ENCODE results near the gene SNTG2. TPM values are rescaled to one million over a fixed set of nuclear protein-coding genes. Genes with fewer than 3 reads are reported as not detected.

SNTG2 gene
- total RNA-seq, 5 donors from 2014 or later (not counting 1 experiment from before 2014, with no cell fraction given), result 0.86 to 4.8 (median 2.7) TPM

DNA sequence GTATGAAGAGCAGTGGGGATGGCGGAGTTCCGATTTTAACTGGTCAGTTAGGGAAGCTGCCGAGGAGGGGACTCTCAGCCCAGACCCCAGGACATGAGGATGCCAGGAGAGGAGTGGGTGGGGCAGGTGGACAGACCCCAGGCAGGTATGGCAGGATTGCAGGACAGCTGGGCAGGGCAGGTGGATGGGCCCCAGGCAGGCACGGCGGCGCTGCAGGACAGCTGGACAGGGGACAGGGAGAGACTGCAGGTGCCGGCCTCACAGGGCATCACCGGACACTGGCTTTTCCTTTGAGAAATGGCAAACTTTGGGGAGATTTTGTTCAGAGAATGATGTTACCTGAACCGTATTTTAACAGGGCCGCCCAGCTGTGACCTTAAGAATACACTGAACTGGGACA is 127.7 kb downstream of the SNTG2 start:
- peaks cover 0 to 16% of the 10 kb centered on the region in 2 experiments for H3K27me3 ChIP-seq (replicated peaks in 1 of 2; ENCODE audit: control insufficient read depth in 2 of 2, extremely low read depth in 1 of 2, insufficient read depth in 2 of 2, low read length in 1 of 2)
- H3K9me3 ChIP-seq, result no peaks in the 10 kb centered on the region
- 87% methylated on average over 10 of the region's 10 CpGs for WGBS (ENCODE audit: insufficient coverage)
- Mint-ChIP-seq H3K4me1 (no peaks in the 10 kb centered on the region), H3K9me3 (no peaks in the 10 kb centered on the region), H3K27ac (no peak overlapping the region), H3K4me3 (no peak overlapping the region), H3K36me3 (no peaks in the 10 kb centered on the region), H3K27me3 (peaks cover 0 to 10% of the 10 kb centered on the region in 2 donors)
- ATAC-seq (replicated peaks in 1 of 4) (no peak), DNase-seq (no peak)
- ChIA-PET CTCF (no interaction called here), POLR2A (no interaction called here)
- H3K4me3 ChIP-seq (ENCODE audit: control insufficient read depth in 1 of 2, extremely low read depth in 1 of 2, low read length in 1 of 2), result no peak overlapping the region
- H3K27ac ChIP-seq (ENCODE audit: low read length), result no peak overlapping the region
- H3K4me1 ChIP-seq (ENCODE audit: control insufficient read depth in 1 of 2, extremely low read depth in 1 of 2, insufficient read depth in 2 of 2, low read length in 2 of 2), result no peaks in the 10 kb centered on the region
- no peaks in the 10 kb centered on the region for H3K36me3 ChIP-seq (ENCODE audit: control insufficient read depth in 2 of 2, extremely low read depth in 1 of 2, insufficient read depth in 1 of 2, low read length in 1 of 2)

DNA sequence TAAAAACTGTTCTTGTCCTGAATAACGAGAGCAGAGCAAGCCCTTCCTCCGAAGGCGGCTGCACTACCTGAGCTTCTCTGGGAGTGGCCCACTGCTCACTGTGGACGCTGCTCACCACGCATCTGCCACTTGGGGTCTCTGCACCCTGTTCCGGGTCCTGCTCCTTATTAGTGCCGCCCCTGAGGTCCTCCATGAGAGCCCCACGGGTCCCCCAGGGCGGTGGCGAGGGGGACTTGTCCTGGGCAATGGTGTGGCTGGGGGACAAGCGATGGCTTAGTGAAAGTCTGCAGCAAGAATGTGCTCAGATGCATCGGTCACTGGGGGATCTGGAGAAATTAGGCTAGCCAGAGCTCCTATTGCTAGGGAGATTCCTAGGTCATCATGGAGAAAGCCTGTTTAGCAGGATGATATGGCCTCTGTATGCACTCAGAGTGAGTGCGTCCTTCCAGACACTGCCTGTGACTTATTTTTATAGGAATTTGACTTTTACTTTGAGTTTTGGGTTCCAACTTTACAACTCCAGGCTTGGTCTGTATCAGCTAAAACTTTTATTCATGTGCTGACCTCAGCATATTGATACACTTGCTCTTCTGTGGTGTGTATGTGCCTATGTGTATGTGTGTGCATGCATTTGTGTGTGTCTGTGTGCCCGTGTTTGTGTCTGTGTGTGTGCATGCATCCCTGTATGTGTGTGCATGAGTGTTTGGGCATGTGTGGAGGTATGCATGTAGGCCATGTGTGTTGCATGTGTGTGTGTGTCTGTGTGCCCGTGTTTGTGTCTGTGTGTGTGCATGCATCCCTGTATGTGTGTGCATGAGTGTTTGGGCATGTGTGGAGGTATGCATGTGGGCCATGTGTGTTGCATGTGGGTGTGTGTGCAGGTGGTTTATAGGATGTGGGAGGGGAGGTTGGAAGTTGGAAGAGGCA is 129.5 kb downstream of the SNTG2 start:
- ChIA-PET POLR2A (no interaction called here), CTCF (no interaction called here)
- H3K4me1 Mint-ChIP-seq, result no peaks in the 10 kb centered on the region
- Histone ChIP-seq H3K36me3 (ENCODE audit: control insufficient read depth in 2 of 2, extremely low read depth in 1 of 2, insufficient read depth in 1 of 2, low read length in 1 of 2) (no peaks in the 10 kb centered on the region), H3K4me1 (ENCODE audit: control insufficient read depth in 1 of 2, extremely low read depth in 1 of 2, insufficient read depth in 2 of 2, low read length in 2 of 2) (no peaks in the 10 kb centered on the region), H3K27ac (ENCODE audit: low read length) (no peak overlapping the region), H3K9me3 (no peaks in the 10 kb centered on the region), H3K27me3 (replicated peaks in 1 of 2; ENCODE audit: control insufficient read depth in 2 of 2, extremely low read depth in 1 of 2, insufficient read depth in 2 of 2, low read length in 1 of 2) (peaks cover 0 to 20% of the 10 kb centered on the region in 2 experiments), H3K4me3 (ENCODE audit: control insufficient read depth in 1 of 2, extremely low read depth in 1 of 2, low read length in 1 of 2) (no peak overlapping the region)
- no peak overlapping the region for H3K27ac Mint-ChIP-seq
- H3K9me3 Mint-ChIP-seq, result no peaks in the 10 kb centered on the region
- H3K27me3 Mint-ChIP-seq, result peaks cover 3 to 10% of the 10 kb centered on the region in 2 donors
- DNase-seq, result no peak
- no peaks in the 10 kb centered on the region for H3K36me3 Mint-ChIP-seq
- 90% methylated on average over 12 of the region's 15 CpGs for WGBS (ENCODE audit: insufficient coverage)
- H3K4me3 Mint-ChIP-seq, result no peak overlapping the region
- ATAC-seq (replicated peaks in 1 of 4), result no peak

DNA sequence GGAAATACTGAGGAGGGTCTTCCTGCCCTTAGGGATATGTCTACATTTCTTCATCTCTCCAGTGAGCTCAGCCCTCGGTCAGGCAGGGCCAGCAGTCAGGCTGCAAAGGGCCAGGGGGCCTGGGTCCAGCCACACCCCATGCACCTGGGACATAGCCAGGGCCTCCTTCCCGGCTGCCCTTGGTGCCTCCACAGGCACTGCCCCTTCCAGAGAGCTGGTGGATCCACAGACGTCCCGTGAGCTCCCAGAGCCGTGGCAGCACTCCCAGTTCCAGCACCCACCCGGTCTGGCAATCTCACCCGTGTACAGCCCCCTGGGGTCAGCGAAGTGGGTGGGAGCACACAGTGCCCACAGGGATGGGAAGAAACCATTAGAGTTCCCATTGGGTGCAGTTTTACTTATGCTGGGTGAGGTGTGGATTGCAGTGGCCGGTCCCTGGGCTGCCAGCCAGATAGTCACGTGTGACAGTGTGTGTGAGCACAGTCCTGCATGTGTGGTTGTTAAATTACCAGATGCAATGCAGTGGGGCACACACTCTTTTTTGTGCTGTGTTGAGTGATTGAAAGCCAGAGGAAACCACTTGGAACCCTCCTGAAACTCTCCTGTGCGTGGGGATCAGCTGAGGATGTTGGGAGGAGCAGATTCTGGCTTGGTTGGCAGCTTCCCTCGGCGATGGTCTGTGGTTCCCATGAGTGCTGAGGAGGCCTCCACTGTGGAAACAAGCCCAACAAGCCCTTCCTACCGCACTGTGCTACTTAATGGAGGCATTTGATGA is 131.0 kb downstream of the SNTG2 start:
- no peaks in the 10 kb centered on the region for H3K9me3 Mint-ChIP-seq

DNA sequence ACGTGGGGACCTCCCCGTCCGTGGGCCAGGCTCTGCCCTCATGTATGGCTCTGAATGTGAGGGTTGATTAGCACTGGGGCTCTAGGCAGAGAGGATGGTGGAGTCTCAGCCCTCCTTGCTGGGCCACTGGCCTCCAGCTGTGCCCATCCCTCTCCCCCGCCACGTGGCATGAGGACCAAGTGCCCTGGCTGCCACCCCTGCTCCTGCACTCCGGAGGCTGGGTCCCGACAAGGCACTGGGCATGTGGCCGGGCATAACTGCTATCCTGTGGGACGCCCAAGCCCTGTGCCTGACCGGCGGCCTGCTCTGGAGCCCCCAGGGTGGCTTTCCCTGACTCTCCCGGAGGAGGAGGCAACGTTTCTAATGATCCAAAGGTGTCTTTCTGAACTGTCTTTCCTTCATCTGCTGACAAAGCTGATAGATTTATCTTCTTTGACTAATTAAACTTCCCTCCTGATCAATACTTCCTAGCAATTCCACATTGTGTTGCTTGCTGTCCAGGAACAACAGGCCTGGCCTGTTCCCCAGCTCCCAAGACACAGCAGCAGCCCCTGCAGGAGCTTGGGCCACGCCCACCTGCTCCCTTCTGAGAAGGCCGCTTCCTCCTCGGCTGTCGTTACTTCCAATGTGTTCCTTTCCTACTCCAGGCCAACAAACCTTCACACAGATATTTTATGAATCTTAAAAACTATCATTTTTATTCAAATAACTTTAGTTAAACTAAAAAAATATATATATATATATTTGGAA is 132.0 kb downstream of the SNTG2 start:
- Mint-ChIP-seq H3K27me3 (peaks cover 3 to 7% of the 10 kb centered on the region in 2 donors), H3K4me1 (no peaks in the 10 kb centered on the region), H3K36me3 (no peaks in the 10 kb centered on the region), H3K27ac (no peak overlapping the region), H3K9me3 (no peaks in the 10 kb centered on the region), H3K4me3 (no peak overlapping the region)
- DNase-seq, result no peak
- H3K27me3 ChIP-seq (replicated peaks in 1 of 2; ENCODE audit: control insufficient read depth in 2 of 2, extremely low read depth in 1 of 2, insufficient read depth in 2 of 2, low read length in 1 of 2), result peaks cover 0 to 20% of the 10 kb centered on the region in 2 experiments
- POLR2A ChIA-PET, result no interaction called here
- ATAC-seq (replicated peaks in 1 of 4), result no peak
- 85% methylated on average over 15 of the region's 17 CpGs for WGBS (ENCODE audit: insufficient coverage)
- CTCF ChIA-PET, result no interaction called here
- no peaks in the 10 kb centered on the region for H3K9me3 ChIP-seq
- no peak overlapping the region for H3K4me3 ChIP-seq (ENCODE audit: control insufficient read depth in 1 of 2, extremely low read depth in 1 of 2, low read length in 1 of 2)
- no peaks in the 10 kb centered on the region for H3K4me1 ChIP-seq (ENCODE audit: control insufficient read depth in 1 of 2, extremely low read depth in 1 of 2, insufficient read depth in 2 of 2, low read length in 2 of 2)
- no peaks in the 10 kb centered on the region for H3K36me3 ChIP-seq (ENCODE audit: control insufficient read depth in 2 of 2, extremely low read depth in 1 of 2, insufficient read depth in 1 of 2, low read length in 1 of 2)
- no peak overlapping the region for H3K27ac ChIP-seq (ENCODE audit: low read length)

More for the DNA sequence above, 131.0 kb downstream of the SNTG2 start:
- H3K27ac ChIP-seq (ENCODE audit: low read length), result no peak overlapping the region
- no peaks in the 10 kb centered on the region for H3K4me1 Mint-ChIP-seq
- no peak overlapping the region for H3K27ac Mint-ChIP-seq
- no peaks in the 10 kb centered on the region for H3K4me1 ChIP-seq (ENCODE audit: control insufficient read depth in 1 of 2, extremely low read depth in 1 of 2, insufficient read depth in 2 of 2, low read length in 2 of 2)
- ChIA-PET POLR2A (no interaction called here), CTCF (no interaction called here)
- no peak overlapping the region for H3K4me3 ChIP-seq (ENCODE audit: control insufficient read depth in 1 of 2, extremely low read depth in 1 of 2, low read length in 1 of 2)
- ATAC-seq (replicated peaks in 1 of 4) (no peak), DNase-seq (no peak)
- H3K4me3 Mint-ChIP-seq, result no peak overlapping the region
- no peaks in the 10 kb centered on the region for H3K36me3 ChIP-seq (ENCODE audit: control insufficient read depth in 2 of 2, extremely low read depth in 1 of 2, insufficient read depth in 1 of 2, low read length in 1 of 2)
- WGBS (ENCODE audit: insufficient coverage), result 81% methylated on average over 8 of the region's 14 CpGs
- no peaks in the 10 kb centered on the region for H3K9me3 ChIP-seq
- peaks cover 0 to 20% of the 10 kb centered on the region in 2 experiments for H3K27me3 ChIP-seq (replicated peaks in 1 of 2; ENCODE audit: control insufficient read depth in 2 of 2, extremely low read depth in 1 of 2, insufficient read depth in 2 of 2, low read length in 1 of 2)
- peaks cover 3 to 7% of the 10 kb centered on the region in 2 donors for H3K27me3 Mint-ChIP-seq
- no peaks in the 10 kb centered on the region for H3K36me3 Mint-ChIP-seq

DNA sequence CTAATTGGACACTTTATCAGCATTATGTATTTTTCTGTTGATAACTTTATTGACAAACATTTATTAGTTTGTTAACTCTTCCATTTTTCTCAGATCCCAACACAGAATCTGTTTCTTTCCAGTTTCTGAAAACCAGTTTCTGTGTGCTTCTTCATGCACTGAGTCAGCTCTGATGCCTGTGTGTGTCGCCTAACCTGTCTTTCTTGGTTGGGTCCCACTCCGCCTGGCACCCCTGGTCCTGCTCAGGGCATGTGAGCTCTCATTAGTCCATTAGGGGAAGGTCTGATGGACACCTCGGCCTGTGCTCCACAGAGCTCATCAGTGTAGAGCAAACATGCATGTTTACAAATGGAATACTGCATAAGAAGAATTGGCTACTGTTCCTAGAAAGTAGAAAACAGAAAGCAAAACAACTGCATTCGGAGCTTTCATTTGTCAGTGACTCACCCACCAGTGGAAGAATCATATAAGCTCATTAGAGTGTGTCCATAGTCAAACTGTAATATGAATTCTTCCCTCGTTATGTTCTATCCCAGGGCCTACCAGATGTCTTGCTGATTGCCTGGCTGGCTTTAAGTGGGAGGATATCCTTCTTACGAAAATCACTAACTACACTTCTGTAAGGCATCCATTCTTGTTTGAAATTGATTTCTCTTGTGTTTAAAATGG is 137.7 kb downstream of the SNTG2 start:
- DNase-seq (no peak), ATAC-seq (replicated peaks in 1 of 4) (no peak)
- no peaks in the 10 kb centered on the region for H3K9me3 Mint-ChIP-seq
- peaks cover 3 to 8% (median 4%) of the 10 kb centered on the region in 3 donors for H3K4me1 Mint-ChIP-seq
- H3K4me1 ChIP-seq (ENCODE audit: control insufficient read depth in 1 of 2, extremely low read depth in 1 of 2, insufficient read depth in 2 of 2, low read length in 2 of 2), result no peaks in the 10 kb centered on the region
- no peaks in the 10 kb centered on the region for H3K36me3 Mint-ChIP-seq
- no peak overlapping the region for H3K27ac Mint-ChIP-seq
- no peak overlapping the region for H3K27ac ChIP-seq (ENCODE audit: low read length)
- WGBS (ENCODE audit: insufficient coverage), result 68% methylated on average over 2 of the region's 6 CpGs
- H3K36me3 ChIP-seq (ENCODE audit: control insufficient read depth in 2 of 2, extremely low read depth in 1 of 2, insufficient read depth in 1 of 2, low read length in 1 of 2), result no peaks in the 10 kb centered on the region
- CTCF ChIA-PET, result no interaction called here
- no peak overlapping the region for H3K4me3 Mint-ChIP-seq
- peaks cover 0 to 5% of the 10 kb centered on the region in 2 experiments for H3K27me3 ChIP-seq (replicated peaks in 1 of 2; ENCODE audit: control insufficient read depth in 2 of 2, extremely low read depth in 1 of 2, insufficient read depth in 2 of 2, low read length in 1 of 2)
- H3K9me3 ChIP-seq, result no peaks in the 10 kb centered on the region
- peaks cover 0 to 3% of the 10 kb centered on the region in 2 donors for H3K27me3 Mint-ChIP-seq
- no peak overlapping the region for H3K4me3 ChIP-seq (ENCODE audit: control insufficient read depth in 1 of 2, extremely low read depth in 1 of 2, low read length in 1 of 2)
- POLR2A ChIA-PET, result no interaction called here

DNA sequence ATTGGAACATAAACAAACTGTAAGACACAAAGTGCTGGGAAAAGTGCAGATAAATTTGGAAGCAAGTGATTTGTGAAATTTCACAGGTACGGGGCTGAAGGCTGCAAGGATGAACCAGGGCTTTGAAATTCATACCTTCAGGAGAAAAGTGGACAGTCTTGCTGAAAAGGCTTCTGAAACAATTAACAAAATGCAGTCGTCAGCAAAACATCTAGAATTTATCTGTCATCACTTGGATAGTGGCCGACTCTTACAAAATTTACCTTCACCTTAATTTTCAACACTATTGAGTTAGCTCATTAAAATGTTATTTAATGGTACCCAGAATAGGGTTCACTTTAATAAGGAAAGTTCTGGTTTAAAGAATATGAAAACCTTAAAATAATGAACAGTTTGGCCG is 138.3 kb downstream of the SNTG2 start:
- H3K4me3 Mint-ChIP-seq, result no peak overlapping the region
- H3K36me3 ChIP-seq (ENCODE audit: control insufficient read depth in 2 of 2, extremely low read depth in 1 of 2, insufficient read depth in 1 of 2, low read length in 1 of 2), result no peaks in the 10 kb centered on the region
- POLR2A ChIA-PET, result no interaction called here
- CTCF ChIA-PET, result no interaction called here
- H3K36me3 Mint-ChIP-seq, result no peaks in the 10 kb centered on the region
- 88% methylated on average over 1 of the region's 4 CpGs for WGBS (ENCODE audit: insufficient coverage)
- H3K27ac Mint-ChIP-seq, result no peak overlapping the region
- H3K4me3 ChIP-seq (ENCODE audit: control insufficient read depth in 1 of 2, extremely low read depth in 1 of 2, low read length in 1 of 2), result no peak overlapping the region
- H3K4me1 ChIP-seq (ENCODE audit: control insufficient read depth in 1 of 2, extremely low read depth in 1 of 2, insufficient read depth in 2 of 2, low read length in 2 of 2), result peaks cover 0 to 3% of the 10 kb centered on the region in 2 experiments
- H3K27me3 Mint-ChIP-seq, result peaks cover 0 to 3% of the 10 kb centered on the region in 2 donors
- peaks cover 0 to 5% of the 10 kb centered on the region in 2 experiments for H3K27me3 ChIP-seq (replicated peaks in 1 of 2; ENCODE audit: control insufficient read depth in 2 of 2, extremely low read depth in 1 of 2, insufficient read depth in 2 of 2, low read length in 1 of 2)
- ATAC-seq (replicated peaks in 1 of 4), result no peak
- H3K4me1 Mint-ChIP-seq, result peaks cover 7 to 9% (median 8%) of the 10 kb centered on the region in 3 donors
- H3K27ac ChIP-seq (ENCODE audit: low read length), result no peak overlapping the region
- DNase-seq, result no peak
- H3K9me3 Mint-ChIP-seq, result no peaks in the 10 kb centered on the region
- no peaks in the 10 kb centered on the region for H3K9me3 ChIP-seq

Measured in T-cell (primary cell).